Cardiac fibroblast (primary cell): ENCODE results near the gene SLC23A2.
A peak's percentile ranks its signal among the peaks of the same experiment; 100 is the strongest.
"Not testable (repeated sequence)": the region's sequence is repeated elsewhere in the genome, so short reads cannot be mapped to it uniquely, and the experiment has no call there.

Source experiments
- DNase-seq, 2 donors: peaks; one replicate each; pipeline versions ENCODE4 v3.0.0 to v3.0.0-alpha.2; 2010; ENCODE audit warnings: low read depth in 2 of 2
- H3K4me3 ChIP-seq, 2 donors: replicated peaks in 1 of 2; 1 replicate in 1 of 2; 2 replicates in 1 of 2; pipeline ENCODE4 v1.5.1; 2011; ENCODE audit warnings: low read depth in 2 of 2, low read length in 2 of 2, mild to moderate bottlenecking in 2 of 2, moderate library complexity in 1 of 2
- CTCF ChIP-seq: IDR thresholded peaks from one replicate; pipeline ENCODE4 v1.5.1; 2011; ENCODE audit warnings: low read depth, mild to moderate bottlenecking, low read length, inconsistent platforms

SLC23A2 gene

GRCh38 chr20:5039889-5040288 lies 38.6 kb upstream of the SLC23A2 start:
- no peak for TF ChIP-seq CTCF
- no peak overlapping the region for H3K4me3 ChIP-seq
- DNase-seq, result no peak

- H3K4me3 ChIP-seq, result no peak overlapping the region
- DNase-seq, result no peak
- TF ChIP-seq CTCF, result no peak
Observed at GRCh38 chr20:5039255-5039657, 37.9 kb upstream of the SLC23A2 start.

GRCh38 chr20:5036828-5037227 lies 35.5 kb upstream of the SLC23A2 start:
- DNase-seq, result no peak
- H3K4me3 ChIP-seq, result no peak overlapping the region
- TF ChIP-seq CTCF, result no peak

GRCh38 chr20:5035518-5035917 lies 34.2 kb upstream of the SLC23A2 start:
- DNase-seq, H3K4me3 ChIP-seq: not testable (repeated sequence)

GRCh38 chr20:5033566-5033965 lies 32.3 kb upstream of the SLC23A2 start:
- peak in 1 of 2 donors; percentile 41 for DNase-seq
- TF ChIP-seq CTCF, result no peak
- H3K4me3 ChIP-seq, result no peak overlapping the region

GRCh38 chr20:5031701-5032100 lies 30.4 kb upstream of the SLC23A2 start:
- not testable (repeated sequence) for DNase-seq

GRCh38 chr20:5031206-5031557 lies 29.9 kb upstream of the SLC23A2 start:
- no peak overlapping the region for H3K4me3 ChIP-seq
- no peak for TF ChIP-seq CTCF
- DNase-seq, result no peak

More at GRCh38 chr20:5031701-5032100, 30.4 kb upstream of the SLC23A2 start:
- H3K4me3 ChIP-seq, result not testable (repeated sequence)

GRCh38 chr20:5030348-5031205 lies 29.3 kb upstream of the SLC23A2 start:
- H3K4me3 ChIP-seq, result no peak overlapping the region
- no peak for DNase-seq
- TF ChIP-seq CTCF, result no peak

GRCh38 chr20:5028258-5029059 lies 27.1 kb upstream of the SLC23A2 start:
- DNase-seq, H3K4me3 ChIP-seq: not testable (repeated sequence)
